Liver (tissue), 9 donors: ENCODE measurements around the gene MTPN. TPM values are rescaled to one million over a fixed set of nuclear protein-coding genes. Genes with fewer than 3 reads are reported as not detected.

Source experiments
- DNase-seq: peaks from one replicate; pipeline ENCODE4 v3.0.0-alpha.2; 2017; ENCODE audit warnings: low spot score
- H3K27ac ChIP-seq, 2 donors: one replicate each; pipeline ENCODE4 v1.7.0; 2013; ENCODE audit warnings: inconsistent platforms in 2 of 2, low read length in 2 of 2, control low read depth in 1 of 2, low read depth in 1 of 2, mild to moderate bottlenecking in 1 of 2
- H3K27me3 ChIP-seq, 4 donors: one replicate each; pipeline versions ENCODE4 v1.6.1 to v1.7.0; 2013; ENCODE audit warnings: low read length in 3 of 4, inconsistent platforms in 1 of 4, mild to moderate bottlenecking in 1 of 4, moderate library complexity in 1 of 4; ENCODE audit not compliant: control insufficient read depth in 4 of 4, insufficient read depth in 4 of 4
- H3K36me3 ChIP-seq, 4 donors: one replicate each; pipeline versions ENCODE4 v1.6.1 to v1.7.0; 2013; ENCODE audit warnings: low read length in 3 of 4, mild to moderate bottlenecking in 3 of 4, low read depth in 1 of 4, moderate library complexity in 1 of 4; ENCODE audit not compliant: control insufficient read depth in 4 of 4, insufficient read depth in 3 of 4
- H3K4me1 ChIP-seq, 4 donors: one replicate each; pipeline versions ENCODE4 v1.6.1 to v1.7.0; 2013; ENCODE audit warnings: low read length in 3 of 4, mild to moderate bottlenecking in 3 of 4, moderate library complexity in 1 of 4; ENCODE audit not compliant: control insufficient read depth in 4 of 4, insufficient read depth in 4 of 4
- H3K4me3 ChIP-seq, 3 donors: one replicate each; pipeline versions ENCODE4 v1.6.1 to v1.7.0; 2013; ENCODE audit warnings: low read length in 3 of 3, control low read depth in 1 of 3, low read depth in 1 of 3, mild to moderate bottlenecking in 1 of 3
- H3K9ac ChIP-seq, 2 donors: one replicate each; pipeline ENCODE4 v1.7.0; 2013; ENCODE audit warnings: low read length in 2 of 2, mild to moderate bottlenecking in 2 of 2, moderate library complexity in 2 of 2, control low read depth in 1 of 2, low read depth in 1 of 2
- H3K9me3 ChIP-seq, 4 donors: one replicate each; pipeline versions ENCODE4 v1.6.1 to v1.7.0; 2013; ENCODE audit warnings: low read length in 3 of 4; ENCODE audit not compliant: control insufficient read depth in 4 of 4
- ATF3 ChIP-seq: IDR thresholded peaks from 2 replicates; pipeline ENCODE4 v1.6.1; 2016; ENCODE audit warnings: antibody characterized with exemption
- EGR1 ChIP-seq, 2 donors: IDR thresholded peaks; 2 replicates each; pipeline ENCODE4 v1.6.1; 2016 to 2018; ENCODE audit warnings: antibody characterized with exemption in 2 of 2, low read depth in 2 of 2
- FOXA1 ChIP-seq: IDR thresholded peaks from 2 replicates; pipeline ENCODE4 v1.6.1; 2016; ENCODE audit warnings: antibody characterized with exemption
- FOXA2 ChIP-seq: IDR thresholded peaks from 2 replicates; pipeline ENCODE4 v1.6.1; 2016; ENCODE audit warnings: antibody characterized with exemption
- GABPA ChIP-seq, 2 donors: IDR thresholded peaks in 1 of 2; conservative IDR thresholded peaks in 1 of 2; 2 replicates each; pipeline ENCODE4 v1.6.1; 2016; ENCODE audit warnings: antibody characterized with exemption in 2 of 2, mild to moderate bottlenecking in 1 of 2, moderate library complexity in 1 of 2
- HNF4A ChIP-seq, 2 donors: conservative IDR thresholded peaks; 2 replicates each; pipeline ENCODE4 v1.6.1; 2016; ENCODE audit warnings: antibody characterized with exemption in 2 of 2, mild to moderate bottlenecking in 2 of 2
- MAX ChIP-seq: IDR thresholded peaks from 2 replicates; pipeline ENCODE4 v1.6.1; 2016; ENCODE audit warnings: antibody characterized with exemption
- NR2F2 ChIP-seq: IDR thresholded peaks from 2 replicates; pipeline ENCODE4 v1.6.1; 2016; ENCODE audit warnings: antibody characterized with exemption
- RAD21 ChIP-seq, 2 donors: IDR thresholded peaks; 2 replicates each; pipeline ENCODE4 v1.6.1; 2016; ENCODE audit warnings: antibody characterized with exemption in 2 of 2, mild to moderate bottlenecking in 2 of 2
- TAF1 ChIP-seq: conservative IDR thresholded peaks from 2 replicates; pipeline ENCODE4 v1.6.1; 2016; ENCODE audit warnings: antibody characterized with exemption, mild to moderate bottlenecking
- YY1 ChIP-seq: IDR thresholded peaks from 2 replicates; pipeline ENCODE4 v1.6.1; 2016; ENCODE audit warnings: antibody characterized with exemption, mild to moderate bottlenecking
- WGBS: extraction: QIAGEN DNeasy Blood & Tissue Kit; methylation state at CpG from one replicate; pipeline ENCODE4 v1.1.7; 2013; 5-methylcytosine and 5-hydroxymethylcytosine counted together
- polyA plus RNA-seq, 2 donors: library from polyadenylated mRNA; stranded (reverse) in 1 of 2; unstranded in 1 of 2; fragments of 200-250 nt in 1 of 2; fragments of >200 nt in 1 of 2; fragmentation: Nextera tagmentation in 1 of 2; extraction: Ambion mirVana in 1 of 2; gene quantifications; one replicate each; pipeline versions ENCODE4 v1.2.1 to v1.2.3, GENCODE V29; 2013 to 2015
- total RNA-seq, 2 donors: library from RNA; depleted of rRNA; stranded (reverse); fragments of >200 nt; gene quantifications; one replicate each; pipeline ENCODE4 v1.2.3, GENCODE V29; 2014
- TF ChIP-seq, protein P1 (sequence below): fragments of 150-350 bp; IDR thresholded peaks from 2 replicates; pipeline ENCODE4 v1.5.1; 2017; ENCODE audit warnings: improper control_type of control experiment, low read depth, low read length; ENCODE audit not compliant: missing input control
- TF ChIP-seq, protein P2 (sequence below): IDR thresholded peaks from 2 replicates; pipeline ENCODE4 v1.6.1; 2016; ENCODE audit warnings: antibody characterized with exemption
- TF ChIP-seq, protein P3 (sequence below): IDR thresholded peaks from 2 replicates; pipeline ENCODE4 v1.6.1; 2016; ENCODE audit warnings: antibody characterized with exemption, mild to moderate bottlenecking
- donor health status: healthy.
- donor health status: healthy.
- donor health status: healthy.
- donor health status: healthy.
- donor health status: healthy.

MTPN gene
- total and polyA plus RNA-seq, 4 donors: 24.8 to 88.3 (median 32.8) TPM

DNA sequence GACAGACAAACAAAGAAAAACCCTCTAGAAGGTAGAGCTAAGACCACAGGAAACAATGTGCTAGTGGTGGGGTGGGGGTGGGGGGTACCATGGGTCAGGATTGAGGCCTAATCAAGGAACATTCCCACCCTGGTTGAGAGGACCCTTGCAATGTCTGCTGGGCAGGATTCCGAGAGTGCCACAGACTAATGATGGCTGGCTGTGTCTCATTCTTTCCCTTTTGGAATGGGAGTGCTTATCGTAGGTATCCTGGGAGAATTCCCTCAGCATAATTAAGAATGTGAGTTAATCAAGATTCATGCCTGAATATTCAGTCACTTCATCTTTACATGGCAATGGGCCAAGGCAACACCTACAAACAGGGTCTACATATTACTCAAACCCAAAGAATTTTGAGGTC lies 14.7 kb upstream of the MTPN start (continued):
- no peak for TF ChIP-seq NR2F2
- TF ChIP-seq YY1: no peak
- no peak for TF ChIP-seq RAD21 (IDR thresholded peaks at IDR 0.05)
- TF ChIP-seq, protein P1, sequence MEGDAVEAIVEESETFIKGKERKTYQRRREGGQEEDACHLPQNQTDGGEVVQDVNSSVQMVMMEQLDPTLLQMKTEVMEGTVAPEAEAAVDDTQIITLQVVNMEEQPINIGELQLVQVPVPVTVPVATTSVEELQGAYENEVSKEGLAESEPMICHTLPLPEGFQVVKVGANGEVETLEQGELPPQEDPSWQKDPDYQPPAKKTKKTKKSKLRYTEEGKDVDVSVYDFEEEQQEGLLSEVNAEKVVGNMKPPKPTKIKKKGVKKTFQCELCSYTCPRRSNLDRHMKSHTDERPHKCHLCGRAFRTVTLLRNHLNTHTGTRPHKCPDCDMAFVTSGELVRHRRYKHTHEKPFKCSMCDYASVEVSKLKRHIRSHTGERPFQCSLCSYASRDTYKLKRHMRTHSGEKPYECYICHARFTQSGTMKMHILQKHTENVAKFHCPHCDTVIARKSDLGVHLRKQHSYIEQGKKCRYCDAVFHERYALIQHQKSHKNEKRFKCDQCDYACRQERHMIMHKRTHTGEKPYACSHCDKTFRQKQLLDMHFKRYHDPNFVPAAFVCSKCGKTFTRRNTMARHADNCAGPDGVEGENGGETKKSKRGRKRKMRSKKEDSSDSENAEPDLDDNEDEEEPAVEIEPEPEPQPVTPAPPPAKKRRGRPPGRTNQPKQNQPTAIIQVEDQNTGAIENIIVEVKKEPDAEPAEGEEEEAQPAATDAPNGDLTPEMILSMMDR: no peak
- no peak for TF ChIP-seq TAF1

DNA sequence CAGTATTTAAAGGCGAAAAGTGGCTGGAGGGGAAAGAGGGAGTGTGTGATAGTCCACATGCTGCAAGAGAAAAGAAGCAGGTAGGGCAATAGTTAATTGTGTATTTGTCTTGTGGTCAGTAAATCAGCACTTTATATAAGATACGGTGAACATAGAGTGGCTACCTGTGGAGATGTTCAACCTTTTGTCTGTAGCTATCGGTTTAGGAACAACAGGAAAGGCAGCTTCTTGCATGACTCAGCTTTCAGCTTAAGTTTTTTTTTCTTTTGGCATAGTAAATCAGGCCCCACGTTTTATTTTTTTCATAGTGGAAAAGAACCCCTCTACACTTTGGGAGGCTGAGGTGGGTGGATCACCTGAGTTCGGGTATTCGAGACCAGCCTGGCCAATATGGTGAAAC lies 14.2 kb upstream of the MTPN start:
- 65% methylated on average over 6 of the region's 6 CpGs for WGBS
- Histone ChIP-seq H3K9me3 (no peaks in the 10 kb centered on the region), H3K27me3 (peaks cover 0 to 4% (median 0%) of the 10 kb centered on the region in 4 donors), H3K4me3 (no peak overlapping the region), H3K4me1 (no peaks in the 10 kb centered on the region), H3K36me3 (no peaks in the 10 kb centered on the region), H3K27ac (no peak overlapping the region), H3K9ac (no peak overlapping the region)
- TF ChIP-seq, protein P2, sequence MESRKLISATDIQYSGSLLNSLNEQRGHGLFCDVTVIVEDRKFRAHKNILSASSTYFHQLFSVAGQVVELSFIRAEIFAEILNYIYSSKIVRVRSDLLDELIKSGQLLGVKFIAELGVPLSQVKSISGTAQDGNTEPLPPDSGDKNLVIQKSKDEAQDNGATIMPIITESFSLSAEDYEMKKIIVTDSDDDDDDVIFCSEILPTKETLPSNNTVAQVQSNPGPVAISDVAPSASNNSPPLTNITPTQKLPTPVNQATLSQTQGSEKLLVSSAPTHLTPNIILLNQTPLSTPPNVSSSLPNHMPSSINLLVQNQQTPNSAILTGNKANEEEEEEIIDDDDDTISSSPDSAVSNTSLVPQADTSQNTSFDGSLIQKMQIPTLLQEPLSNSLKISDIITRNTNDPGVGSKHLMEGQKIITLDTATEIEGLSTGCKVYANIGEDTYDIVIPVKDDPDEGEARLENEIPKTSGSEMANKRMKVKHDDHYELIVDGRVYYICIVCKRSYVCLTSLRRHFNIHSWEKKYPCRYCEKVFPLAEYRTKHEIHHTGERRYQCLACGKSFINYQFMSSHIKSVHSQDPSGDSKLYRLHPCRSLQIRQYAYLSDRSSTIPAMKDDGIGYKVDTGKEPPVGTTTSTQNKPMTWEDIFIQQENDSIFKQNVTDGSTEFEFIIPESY: no peak
- TF ChIP-seq RAD21 (IDR thresholded peaks at IDR 0.05): no peak
- TF ChIP-seq MAX: no peak
- TF ChIP-seq ATF3: no peak
- TF ChIP-seq GABPA (IDR thresholded peaks at IDR 0.05 in 1 of 2, conservative IDR thresholded peaks at IDR 0.05 in 1 of 2): no peak
- TF ChIP-seq, protein P1: no peak
- no peak for TF ChIP-seq HNF4A (conservative IDR thresholded peaks at IDR 0.05)
- TF ChIP-seq FOXA1: no peak
- TF ChIP-seq FOXA2: no peak
- TF ChIP-seq EGR1 (IDR thresholded peaks at IDR 0.05; ENCODE audit: low read depth in 2 of 2): no peak
- no peak for TF ChIP-seq NR2F2
- TF ChIP-seq, protein P3, sequence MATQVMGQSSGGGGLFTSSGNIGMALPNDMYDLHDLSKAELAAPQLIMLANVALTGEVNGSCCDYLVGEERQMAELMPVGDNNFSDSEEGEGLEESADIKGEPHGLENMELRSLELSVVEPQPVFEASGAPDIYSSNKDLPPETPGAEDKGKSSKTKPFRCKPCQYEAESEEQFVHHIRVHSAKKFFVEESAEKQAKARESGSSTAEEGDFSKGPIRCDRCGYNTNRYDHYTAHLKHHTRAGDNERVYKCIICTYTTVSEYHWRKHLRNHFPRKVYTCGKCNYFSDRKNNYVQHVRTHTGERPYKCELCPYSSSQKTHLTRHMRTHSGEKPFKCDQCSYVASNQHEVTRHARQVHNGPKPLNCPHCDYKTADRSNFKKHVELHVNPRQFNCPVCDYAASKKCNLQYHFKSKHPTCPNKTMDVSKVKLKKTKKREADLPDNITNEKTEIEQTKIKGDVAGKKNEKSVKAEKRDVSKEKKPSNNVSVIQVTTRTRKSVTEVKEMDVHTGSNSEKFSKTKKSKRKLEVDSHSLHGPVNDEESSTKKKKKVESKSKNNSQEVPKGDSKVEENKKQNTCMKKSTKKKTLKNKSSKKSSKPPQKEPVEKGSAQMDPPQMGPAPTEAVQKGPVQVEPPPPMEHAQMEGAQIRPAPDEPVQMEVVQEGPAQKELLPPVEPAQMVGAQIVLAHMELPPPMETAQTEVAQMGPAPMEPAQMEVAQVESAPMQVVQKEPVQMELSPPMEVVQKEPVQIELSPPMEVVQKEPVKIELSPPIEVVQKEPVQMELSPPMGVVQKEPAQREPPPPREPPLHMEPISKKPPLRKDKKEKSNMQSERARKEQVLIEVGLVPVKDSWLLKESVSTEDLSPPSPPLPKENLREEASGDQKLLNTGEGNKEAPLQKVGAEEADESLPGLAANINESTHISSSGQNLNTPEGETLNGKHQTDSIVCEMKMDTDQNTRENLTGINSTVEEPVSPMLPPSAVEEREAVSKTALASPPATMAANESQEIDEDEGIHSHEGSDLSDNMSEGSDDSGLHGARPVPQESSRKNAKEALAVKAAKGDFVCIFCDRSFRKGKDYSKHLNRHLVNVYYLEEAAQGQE: no peak
- DNase-seq: no peak
